Breast epithelium (tissue), 3 donors: ENCODE measurements around the gene CUL4A.

ENCODE experiments used
- POLR2A ChIP-seq: fragments of 450-650 bp; IDR thresholded peaks from one replicate; pipeline ENCODE4 v1.6.1; 2016; ENCODE audit warnings: antibody characterized with exemption, mild to moderate bottlenecking, moderate library complexity
- POLR2AphosphoS5 ChIP-seq, 3 donors: sonication (generic); formaldehyde crosslinking; IDR thresholded peaks; one replicate each; pipeline ENCODE4 v1.6.1; 2017; ENCODE audit warnings: antibody characterized with exemption in 3 of 3
- TF ChIP-seq, protein P1 (sequence below), 3 donors: fragments of 450-650 bp; IDR thresholded peaks; one replicate each; pipeline ENCODE4 v1.5.1; 2016 to 2017; ENCODE audit warnings: antibody characterized with exemption in 3 of 3, mild to moderate bottlenecking in 3 of 3, moderate library complexity in 3 of 3

- TF ChIP-seq, protein P1, sequence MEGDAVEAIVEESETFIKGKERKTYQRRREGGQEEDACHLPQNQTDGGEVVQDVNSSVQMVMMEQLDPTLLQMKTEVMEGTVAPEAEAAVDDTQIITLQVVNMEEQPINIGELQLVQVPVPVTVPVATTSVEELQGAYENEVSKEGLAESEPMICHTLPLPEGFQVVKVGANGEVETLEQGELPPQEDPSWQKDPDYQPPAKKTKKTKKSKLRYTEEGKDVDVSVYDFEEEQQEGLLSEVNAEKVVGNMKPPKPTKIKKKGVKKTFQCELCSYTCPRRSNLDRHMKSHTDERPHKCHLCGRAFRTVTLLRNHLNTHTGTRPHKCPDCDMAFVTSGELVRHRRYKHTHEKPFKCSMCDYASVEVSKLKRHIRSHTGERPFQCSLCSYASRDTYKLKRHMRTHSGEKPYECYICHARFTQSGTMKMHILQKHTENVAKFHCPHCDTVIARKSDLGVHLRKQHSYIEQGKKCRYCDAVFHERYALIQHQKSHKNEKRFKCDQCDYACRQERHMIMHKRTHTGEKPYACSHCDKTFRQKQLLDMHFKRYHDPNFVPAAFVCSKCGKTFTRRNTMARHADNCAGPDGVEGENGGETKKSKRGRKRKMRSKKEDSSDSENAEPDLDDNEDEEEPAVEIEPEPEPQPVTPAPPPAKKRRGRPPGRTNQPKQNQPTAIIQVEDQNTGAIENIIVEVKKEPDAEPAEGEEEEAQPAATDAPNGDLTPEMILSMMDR (IDR thresholded peaks at IDR 0.05), result no peak
- no peak for TF ChIP-seq POLR2A
- TF ChIP-seq POLR2AphosphoS5 (IDR thresholded peaks at IDR 0.05), result no peak
These were observed 49.7 kb upstream of the CUL4A start for GRCh38 chr13:113159701-113160100.
